AG10803 (cell line): ENCODE results near the gene CTIF.

Experiments used
- DNase-seq: peaks from one replicate; pipeline ENCODE4 v3.0.0; 2010; ENCODE audit warnings: low read depth
- H3K4me3 ChIP-seq: 2 replicates; pipeline ENCODE4 v1.5.1; 2011; ENCODE audit warnings: mild to moderate bottlenecking, low read length, control low read depth
- CTCF ChIP-seq: conservative IDR thresholded peaks from 2 replicates; pipeline ENCODE4 v1.5.1; 2011; ENCODE audit warnings: mild to moderate bottlenecking, low read length, control low read depth, inconsistent platforms

Gene CTIF

GRCh38 chr18:48862132-48862531, 323.3 kb downstream of the CTIF start:
- no peak for TF ChIP-seq CTCF
- DNase-seq = no peak
- H3K4me3 ChIP-seq = no peak overlapping the region

GRCh38 chr18:48862678-48863270, 323.9 kb downstream of the CTIF start:
- no peak for TF ChIP-seq CTCF
- DNase-seq = no peak
- H3K4me3 ChIP-seq = no peak overlapping the region

GRCh38 chr18:48863432-48864065, 324.7 kb downstream of the CTIF start:
- no peak for TF ChIP-seq CTCF
- DNase-seq = no peak
- no peak overlapping the region for H3K4me3 ChIP-seq

GRCh38 chr18:48864876-48865275, 326.0 kb downstream of the CTIF start:
- H3K4me3 ChIP-seq = no peak overlapping the region
- TF ChIP-seq CTCF = no peak
- no peak for DNase-seq

GRCh38 chr18:48866028-48866733, 327.4 kb downstream of the CTIF start:
- peak; percentile 79 for DNase-seq
- H3K4me3 ChIP-seq = no peak overlapping the region
- TF ChIP-seq CTCF = no peak

GRCh38 chr18:48866856-48867255, 328.0 kb downstream of the CTIF start:
- H3K4me3 ChIP-seq = no peak overlapping the region
- TF ChIP-seq CTCF = no peak
- DNase-seq = no peak

GRCh38 chr18:48867978-48868377, 329.1 kb downstream of the CTIF start:
- H3K4me3 ChIP-seq = no peak overlapping the region
- TF ChIP-seq CTCF = no peak
- no peak for DNase-seq
